Dermis lymphatic vessel endothelial cell (primary cell): ENCODE data around the gene C12orf56. TPM values are rescaled to one million over a fixed set of nuclear protein-coding genes. Genes with fewer than 3 reads are reported as not detected.

Experiments
- total RNA-seq: library from RNA; depleted of rRNA; stranded (reverse); fragments of >200 nt; gene quantifications from 2 replicates; pipeline ENCODE4 v1.2.1, GENCODE V29; 2014

The C12orf56 gene, protein sequence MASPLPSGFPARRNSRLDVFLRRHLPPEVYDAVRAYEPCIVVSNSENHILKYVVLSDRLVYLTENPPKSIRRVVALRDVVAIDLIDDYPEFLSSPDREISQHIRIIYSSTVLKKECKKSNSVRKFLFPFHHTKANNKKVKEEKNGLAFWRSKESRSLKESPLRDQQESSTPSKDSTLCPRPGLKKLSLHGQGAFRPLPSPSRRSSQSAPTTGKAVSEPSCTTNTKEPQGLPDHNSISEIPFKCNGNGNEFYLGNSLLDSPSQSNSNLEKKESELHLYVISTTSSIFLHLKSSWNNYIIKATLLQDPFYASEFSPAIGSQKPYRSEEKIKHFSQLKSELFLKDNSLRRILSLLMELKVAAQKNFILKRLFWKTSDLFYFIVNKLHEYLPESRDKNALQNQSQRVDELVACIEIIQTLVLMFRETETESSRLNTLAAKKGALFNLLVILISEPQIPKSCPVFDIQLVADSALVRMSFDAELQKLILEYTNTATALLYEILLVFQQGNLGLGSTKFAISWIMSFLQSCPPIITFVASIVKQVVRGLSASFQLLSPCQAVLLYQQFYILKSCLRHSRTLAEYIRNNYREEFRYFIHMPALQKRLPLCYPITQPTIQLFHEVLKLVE
- total RNA-seq, result not detected in 2 replicates

DNA sequence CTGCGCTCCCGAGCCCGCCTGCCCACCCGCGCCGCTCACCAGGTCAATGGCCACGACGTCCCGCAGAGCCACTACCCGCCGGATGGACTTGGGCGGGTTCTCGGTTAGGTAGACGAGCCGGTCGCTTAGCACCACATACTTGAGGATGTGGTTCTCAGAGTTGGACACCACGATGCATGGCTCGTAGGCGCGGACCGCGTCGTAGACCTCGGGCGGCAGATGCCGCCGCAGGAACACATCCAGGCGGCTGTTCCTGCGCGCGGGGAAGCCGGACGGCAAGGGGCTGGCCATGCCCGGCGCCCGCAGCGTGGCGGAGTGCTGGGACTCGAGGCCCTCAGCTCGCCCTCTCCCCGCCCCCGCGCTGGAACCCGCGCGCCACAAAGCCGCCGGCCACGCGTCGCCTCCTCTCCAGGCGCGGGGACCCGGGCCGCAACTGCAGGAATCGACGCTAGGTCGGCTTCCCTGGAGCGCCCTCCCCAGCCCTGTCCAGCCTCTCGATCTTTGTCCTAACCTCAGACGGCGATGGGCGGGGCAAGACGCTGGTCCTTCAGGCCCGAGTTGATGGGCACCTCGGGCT is at the start of gene C12orf56:
TSS of gene C12orf56 (minus strand) at position 484 of the 577 bp plus-strand sequence. CDS start at position 291, 193 bp downstream.

DNA sequence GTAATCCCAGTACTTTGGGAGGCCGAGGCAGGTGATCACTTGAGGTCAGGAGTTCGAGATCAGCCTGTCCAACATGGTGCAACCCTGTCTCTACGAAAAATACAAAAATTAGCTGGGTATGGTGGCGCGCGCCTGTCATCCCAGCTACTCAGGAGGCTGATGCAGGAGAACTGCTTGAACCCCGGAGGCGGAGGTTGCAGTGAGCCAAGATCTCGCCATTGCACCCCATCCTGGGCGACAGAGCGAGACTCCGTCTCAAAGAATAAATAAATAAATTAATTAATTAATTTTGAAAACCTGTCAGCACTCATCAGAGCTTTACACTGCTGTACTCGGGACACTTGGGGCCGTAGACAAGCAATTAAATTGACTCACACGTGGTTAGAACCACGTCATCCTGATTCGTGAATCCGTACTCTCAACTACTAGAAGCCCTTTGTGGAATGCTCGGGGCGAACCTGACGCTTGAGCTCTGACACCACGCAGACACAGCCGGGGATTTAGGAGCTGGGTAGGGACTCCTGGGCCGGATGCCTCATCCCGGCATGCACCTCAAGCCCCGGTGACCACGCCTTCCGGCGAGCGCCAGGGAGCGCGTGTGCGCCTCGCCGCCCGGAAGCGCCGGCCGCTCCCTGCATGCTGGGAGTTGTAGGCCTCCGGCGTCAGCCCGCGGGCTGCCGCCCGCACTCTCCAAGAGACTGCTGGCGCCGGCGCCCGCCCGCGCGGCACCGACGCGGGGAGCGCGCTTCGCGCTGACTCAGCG is 13.3 kb upstream of the C12orf56 start, which contains the start of gene XPOT:
TSS of gene XPOT (plus strand) at position 686 of the 763 bp plus-strand sequence. CDS start 5,644 bp downstream, outside the sequence.

DNA sequence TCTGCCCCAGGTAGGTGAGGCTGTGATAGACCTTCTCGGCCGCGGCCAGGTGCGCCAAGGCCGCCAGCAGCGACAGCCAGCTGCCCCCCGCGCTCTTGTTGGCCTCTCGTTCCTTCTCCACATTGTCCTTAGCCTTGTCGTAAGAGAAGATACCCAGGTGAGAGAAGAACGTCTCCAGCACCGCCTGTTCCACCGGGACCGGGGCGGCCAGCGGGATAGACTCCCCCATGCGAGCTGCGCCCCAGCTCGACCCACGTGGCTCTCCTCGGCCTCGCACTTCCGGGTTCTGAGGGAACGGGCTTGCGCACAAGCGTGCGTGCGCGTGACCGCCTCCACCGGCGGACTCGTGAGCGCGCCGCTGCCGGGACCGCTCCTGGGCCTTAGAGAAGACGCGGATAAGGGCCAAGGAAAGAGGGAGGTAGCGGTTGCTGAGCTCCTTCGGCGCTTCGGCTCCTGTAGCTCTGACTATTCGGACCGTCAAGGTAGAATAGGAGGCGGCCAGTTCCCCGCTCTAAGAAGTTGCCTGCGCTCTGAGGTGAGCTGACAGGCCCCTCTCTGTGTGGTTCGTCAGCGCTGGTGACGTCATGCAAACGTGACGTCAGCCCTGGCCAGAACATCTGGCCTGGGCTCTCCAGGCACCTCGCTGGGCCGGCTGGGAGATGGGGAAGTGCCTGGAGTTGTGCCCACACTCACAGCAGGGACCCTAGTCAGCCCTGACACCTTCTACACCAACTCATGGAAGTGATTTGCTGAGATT is 168.4 kb downstream of the C12orf56 start, which contains the start of gene KICS2:
TSS of gene KICS2 (minus strand) at position 288 of the 757 bp plus-strand sequence. CDS start at position 229, 59 bp downstream.

Other genes starting within 250 kb of the C12orf56 start
- 2.6 and 5.3 TPM in 2 replicates for gene KICS2, start 168.5 kb downstream of the C12orf56 start, total RNA-seq
- 38.1 and 59.0 TPM in 2 replicates for gene XPOT, start 13.6 kb upstream of the C12orf56 start, total RNA-seq
- gene TBK1, start 61.4 kb upstream of the C12orf56 start, total RNA-seq, result 31.5 and 39.2 TPM in 2 replicates
- gene RASSF3, start 219.7 kb upstream of the C12orf56 start, total RNA-seq, result 14.1 and 17.2 TPM in 2 replicates